ENCODE measurements around the gene PRSS22.
"Not testable (repeated sequence)": the region's sequence is repeated elsewhere in the genome, so short reads cannot be mapped to it uniquely, and the experiment has no call there.

The PRSS22 gene, protein sequence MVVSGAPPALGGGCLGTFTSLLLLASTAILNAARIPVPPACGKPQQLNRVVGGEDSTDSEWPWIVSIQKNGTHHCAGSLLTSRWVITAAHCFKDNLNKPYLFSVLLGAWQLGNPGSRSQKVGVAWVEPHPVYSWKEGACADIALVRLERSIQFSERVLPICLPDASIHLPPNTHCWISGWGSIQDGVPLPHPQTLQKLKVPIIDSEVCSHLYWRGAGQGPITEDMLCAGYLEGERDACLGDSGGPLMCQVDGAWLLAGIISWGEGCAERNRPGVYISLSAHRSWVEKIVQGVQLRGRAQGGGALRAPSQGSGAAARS
- 1.0 to 3.5 reads per million in 2 donors for total RNA-seq

DNA sequence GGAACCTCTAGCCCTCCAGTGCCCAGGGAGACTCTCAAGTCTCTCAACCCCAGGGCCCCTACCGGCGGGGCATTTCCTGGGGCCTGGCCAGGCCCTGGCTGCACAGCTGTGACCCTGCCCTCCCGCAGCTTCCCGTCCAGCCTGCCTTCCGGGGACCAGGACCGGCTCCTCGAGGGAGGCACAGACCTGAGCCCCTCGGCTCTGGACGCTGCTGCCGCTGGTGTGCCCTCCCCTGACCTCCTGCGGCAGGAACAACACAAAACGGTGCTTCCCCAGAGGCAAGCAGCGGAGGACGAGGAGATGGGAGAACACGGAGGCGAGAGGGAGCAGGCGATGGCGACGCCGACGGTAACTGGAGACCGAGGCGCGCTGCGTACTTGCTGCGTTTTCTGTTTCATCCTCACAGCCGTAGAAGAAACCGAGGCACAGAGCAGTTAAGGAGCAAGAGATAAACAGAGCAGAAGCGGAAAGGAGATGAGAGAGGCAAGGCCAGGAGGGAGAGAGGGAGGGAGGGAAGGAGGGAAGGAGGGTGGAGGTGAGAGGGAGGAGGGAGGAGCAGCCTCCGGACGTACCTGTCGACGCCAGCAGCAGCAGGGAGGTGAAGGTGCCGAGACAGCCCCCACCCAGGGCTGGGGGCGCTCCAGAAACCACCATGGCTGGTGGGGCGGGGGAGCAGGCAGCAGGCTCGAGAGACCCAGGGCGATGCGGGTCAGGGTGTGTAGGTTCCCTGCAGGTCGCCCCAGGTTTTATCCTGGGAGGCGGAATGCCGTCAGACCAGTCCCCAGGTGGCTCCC is at the start of gene PRSS22:
TSS of gene PRSS22 (minus strand) at position 720 of the 794 bp plus-strand sequence. CDS start at position 654, 66 bp downstream.
- no peak for DNase-seq

DNA sequence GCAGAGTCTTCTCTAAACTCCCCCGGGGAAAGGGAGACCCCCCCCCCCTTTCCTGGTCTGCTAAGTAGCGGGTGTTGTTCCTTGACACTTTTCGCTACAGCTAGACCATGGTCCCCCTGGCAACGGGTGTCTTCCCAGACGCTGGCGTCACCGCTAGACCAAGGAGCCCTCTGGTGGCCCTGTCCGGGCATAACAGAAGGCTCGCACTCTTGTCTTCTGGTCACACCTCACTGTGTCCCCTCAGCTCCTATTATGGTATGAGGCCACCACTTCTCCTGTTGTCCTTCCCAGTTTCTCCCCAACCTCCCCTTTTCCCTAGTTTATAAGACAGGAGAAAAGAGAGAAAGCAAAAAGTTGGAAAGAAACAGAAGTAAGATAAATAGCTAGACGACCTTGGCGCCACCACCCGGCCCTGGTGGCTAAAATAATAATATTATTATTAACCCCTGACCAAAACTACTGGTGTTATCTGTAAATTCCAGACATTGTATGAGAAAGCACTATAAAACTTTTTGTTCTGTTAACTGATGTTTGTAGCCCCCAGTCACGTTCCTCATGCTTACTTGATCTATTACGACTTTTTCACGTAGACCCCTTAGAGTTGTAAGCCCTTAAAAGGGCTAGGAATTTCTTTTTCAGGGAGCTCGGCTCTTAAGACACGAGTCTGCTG is 49.2 kb upstream of the PRSS22 start:
- DNase-seq: not testable (repeated sequence)

DNA sequence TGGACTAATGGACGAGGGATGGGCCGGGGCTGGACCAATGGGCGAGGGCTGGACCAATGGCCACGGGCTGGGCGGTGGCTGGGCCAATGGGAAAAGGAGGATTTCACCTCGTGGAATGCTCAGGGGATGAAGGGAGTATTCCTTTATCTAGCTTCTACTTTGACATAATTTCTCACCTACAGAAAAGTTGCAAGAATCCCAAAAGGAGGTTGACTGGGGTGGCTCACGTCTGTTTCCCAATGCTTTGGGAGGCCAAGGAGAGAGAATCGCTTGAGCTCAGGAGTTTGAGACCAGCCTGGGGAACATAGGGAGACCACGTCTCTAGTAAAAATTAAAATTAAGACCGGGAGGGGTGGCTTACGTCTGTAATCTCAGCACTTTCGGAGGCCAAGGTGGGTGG is 48.0 kb upstream of the PRSS22 start:
- no peak for DNase-seq

DNA sequence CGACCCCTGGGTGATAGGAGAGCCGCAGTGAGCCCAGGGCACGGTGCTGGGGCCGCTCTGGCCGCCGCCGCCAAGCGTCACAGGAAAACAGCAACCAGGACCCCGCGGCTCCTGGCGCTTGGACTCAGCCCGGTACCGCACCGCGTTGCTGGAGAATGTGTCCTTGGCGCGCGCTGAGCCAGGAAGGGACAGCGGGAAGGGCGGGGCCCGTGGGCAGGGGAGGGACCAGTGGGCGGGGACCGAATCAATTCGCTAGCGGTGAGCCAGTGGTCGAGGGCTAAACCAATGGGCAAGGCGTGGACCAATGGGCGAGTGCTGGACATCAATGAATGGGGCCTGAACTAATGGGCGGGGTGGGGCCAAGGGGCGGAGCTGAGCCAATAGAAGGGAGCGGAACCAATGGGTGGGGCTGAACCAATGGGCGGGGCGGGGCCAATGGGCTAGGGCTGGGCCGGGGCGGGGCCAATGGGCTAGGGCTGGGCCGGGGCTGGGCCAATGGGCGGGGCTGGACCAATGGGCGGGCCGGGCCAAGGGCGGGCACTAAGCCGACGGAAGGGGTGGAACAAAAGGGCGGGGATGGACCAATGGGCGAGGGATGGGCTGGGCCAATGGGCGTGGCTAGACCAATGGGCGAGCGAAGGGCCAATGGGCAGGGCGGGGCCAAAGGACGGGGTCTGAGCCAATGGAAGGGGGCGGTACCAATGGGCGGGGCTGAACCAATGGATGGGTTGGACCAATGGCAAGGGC is 47.4 kb upstream of the PRSS22 start:
- peak; percentile 82 for DNase-seq

DNA sequence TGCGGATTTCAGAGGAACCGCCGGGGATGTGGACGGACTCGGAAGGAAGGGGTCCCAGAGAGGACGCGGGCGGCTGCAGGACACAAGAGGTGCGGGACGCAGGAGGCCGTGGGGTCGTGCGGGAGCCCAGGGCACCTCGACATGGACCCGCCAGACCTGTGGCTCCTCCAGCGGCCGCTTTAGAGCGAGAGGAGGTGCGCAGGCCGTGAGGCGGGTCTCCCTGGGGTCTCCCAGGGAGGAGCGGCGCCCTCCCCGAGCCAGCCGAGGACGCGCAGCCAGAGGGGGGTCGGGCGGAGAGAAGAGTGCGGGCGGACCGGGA is 46.9 kb upstream of the PRSS22 start:
- DNase-seq: no peak

DNA sequence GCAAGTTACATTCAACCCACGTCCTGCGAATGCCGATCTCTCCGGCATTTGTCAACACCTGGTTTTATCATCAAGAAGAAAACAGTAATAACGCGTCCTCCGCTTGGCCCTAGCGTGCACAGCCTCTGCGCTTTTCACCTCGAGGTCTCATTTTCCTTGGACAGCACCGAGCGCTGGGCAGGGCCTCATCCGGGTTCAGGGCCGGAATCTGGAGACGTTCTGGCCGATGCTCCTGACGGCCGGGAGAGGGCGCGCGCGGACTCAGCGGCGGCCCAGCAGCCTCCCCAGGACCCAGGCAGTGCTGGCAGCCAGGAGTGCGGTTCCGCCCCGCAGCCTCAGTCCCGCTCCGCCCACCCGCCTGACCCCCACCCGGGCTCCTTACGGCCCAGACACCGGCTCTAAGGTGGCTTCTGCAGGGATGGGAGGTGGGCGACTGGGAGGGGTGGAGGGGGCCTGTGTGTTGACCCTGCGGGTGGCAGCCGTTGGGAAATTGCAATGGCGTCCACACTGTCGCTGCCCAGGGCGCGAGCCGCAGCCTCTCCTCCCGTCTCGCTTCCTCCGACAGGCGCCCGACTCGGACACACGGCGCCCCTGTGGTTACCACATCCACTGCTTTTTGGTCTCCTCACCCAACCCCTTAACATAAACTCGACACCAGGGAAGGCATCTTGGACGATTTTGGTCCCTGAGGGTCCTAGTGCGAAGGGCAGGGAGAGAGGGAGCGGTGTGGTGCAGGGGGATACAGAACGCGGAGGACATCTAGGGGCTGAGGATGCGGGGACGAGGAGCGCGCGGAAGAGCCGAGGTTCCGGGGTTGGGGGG is 46.3 kb upstream of the PRSS22 start:
- DNase-seq: peak; percentile 63

DNA sequence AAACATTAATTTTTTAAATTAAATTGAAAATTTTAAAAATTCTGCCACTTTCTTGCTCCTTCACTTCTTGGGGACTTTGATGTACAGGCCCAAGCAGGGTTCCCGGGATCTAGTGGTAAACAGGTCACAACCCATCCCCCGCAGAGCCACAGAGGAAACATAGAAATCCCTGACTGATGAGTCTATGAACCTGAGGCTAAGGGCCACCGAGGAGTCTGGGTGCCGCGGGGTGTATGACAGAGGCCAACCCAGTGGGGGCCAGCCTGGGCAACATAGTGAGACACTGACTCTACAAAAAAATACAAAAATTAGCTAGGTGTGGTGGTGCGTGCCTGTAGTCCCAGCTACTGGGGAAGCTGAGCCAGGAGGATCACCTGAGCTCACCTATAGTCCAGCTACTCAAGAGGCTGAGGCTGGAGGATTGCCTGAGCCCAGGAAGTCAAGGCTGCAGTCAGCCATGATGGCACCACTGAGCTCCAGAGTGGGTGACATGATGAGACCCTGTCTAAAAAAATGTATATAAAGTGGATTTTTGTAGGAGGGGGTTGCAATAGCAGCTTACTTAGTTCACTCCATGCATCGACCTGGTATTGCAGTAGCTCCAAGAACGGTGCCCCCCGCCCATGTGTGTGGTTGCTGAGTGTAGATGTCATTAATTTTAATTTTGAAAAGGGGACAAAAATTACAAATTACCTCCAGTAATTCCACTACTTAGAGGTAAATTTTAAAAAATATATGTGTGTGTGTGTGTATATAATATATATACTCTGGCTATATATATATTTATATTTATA is 44.6 kb upstream of the PRSS22 start:
- no peak for DNase-seq

DNA sequence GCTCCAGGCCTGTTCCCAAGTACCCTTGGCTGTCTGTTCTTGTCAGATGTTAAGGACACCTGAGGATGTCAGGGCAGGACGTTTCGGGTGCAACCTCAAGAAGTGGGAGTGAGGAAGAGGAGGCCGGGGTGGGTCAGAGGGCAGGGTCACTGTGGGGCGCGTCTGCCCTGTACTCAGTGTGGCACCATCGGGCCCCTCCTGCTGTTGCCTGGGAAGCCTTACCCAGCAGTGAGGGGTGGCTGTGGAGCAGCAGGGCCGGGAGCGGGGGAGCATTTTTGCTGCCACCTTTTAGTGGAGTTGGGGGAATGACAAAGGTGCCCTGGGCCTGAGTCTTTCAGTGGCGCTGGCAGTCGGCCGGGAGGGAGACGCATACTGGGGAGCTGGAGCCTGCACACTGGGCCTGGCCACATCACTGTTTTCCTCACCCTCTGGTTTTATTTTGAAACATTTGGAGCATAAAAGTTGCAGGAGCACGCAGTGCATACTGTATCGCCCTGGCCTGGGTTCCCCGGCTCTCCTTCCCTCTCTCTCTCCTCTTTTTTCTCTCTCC is 42.6 kb upstream of the PRSS22 start:
- DNase-seq: no peak

DNA sequence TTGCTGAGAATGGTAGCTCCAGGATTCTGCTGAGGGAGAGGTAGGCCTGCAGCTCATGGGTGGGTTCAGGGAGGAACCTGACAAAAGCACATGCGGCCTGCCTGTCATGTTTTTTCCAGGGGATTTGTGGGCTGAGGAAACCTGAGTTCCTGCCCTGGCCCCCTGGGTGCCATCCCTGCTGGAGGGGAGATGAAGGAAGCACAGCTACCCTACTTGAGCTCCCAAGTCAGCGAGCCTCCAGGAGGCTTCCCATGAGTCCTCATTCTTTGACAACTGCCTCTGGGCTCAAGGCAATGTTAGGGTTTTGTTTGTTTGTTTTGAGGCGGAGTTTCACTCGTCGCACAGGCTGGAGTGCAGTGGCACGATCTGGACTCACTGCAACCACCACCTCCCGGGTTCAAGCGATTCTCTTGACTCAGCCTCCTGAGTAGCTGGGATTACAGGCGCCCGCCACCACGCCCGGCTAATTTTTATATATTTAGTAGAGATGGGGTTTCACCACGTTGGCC is 41.6 kb upstream of the PRSS22 start:
- no peak for DNase-seq

DNA sequence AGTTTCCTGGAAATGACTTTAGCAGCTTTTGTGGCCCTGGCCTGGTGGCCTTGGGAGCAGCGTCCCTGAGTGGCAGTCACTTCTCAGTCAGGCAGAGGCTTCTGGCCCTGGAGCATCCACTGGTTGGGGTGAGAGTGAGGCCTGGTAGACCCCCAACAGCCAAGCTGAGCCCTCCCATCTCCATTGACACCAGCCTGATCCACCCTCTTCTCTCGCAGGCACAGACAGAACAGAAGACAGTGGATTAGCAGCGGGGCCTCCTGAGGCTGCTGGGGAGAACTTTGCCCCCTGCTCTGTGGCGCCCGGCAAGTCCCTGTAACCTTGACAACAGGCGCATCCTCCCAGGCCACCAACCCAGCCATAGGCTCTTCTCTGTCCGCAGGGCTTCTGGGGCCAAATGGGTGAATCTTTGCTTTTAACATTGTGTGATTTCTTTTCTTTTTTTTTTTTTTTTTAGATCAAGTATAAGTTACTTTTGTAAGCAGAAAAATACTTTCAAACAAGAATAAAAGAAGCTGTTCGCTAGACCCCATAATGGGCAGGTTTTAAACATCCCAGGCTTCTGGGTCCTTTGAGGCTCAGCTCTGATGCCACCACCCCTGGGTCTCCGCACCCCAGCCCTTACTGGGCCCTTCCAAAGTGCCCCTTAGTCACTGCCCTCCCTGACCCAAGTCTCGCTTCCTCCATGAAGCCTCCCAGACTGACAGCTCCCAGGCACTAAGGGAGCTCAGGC is 41.0 kb upstream of the PRSS22 start:
- DNase-seq: no peak

DNA sequence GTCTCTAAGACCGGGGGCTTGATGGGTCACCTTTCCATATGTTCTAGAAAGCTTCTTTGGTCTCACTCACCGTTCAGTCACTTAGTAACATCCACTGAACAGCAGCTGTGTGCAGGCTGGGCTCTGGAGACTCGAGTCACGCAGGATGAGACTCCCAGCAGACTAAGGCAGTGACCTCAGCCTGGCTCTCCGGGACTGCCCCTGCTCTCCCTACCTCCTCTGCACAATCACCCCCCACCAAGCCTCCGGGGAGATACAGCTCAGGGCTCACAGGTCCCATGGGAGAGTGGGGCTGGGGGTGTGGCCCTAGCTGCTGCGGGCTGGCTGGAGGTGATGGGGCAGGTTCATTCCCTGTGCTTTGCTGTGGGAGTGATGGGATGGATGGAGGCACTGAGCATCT is 39.1 kb upstream of the PRSS22 start:
- DNase-seq: no peak

DNA sequence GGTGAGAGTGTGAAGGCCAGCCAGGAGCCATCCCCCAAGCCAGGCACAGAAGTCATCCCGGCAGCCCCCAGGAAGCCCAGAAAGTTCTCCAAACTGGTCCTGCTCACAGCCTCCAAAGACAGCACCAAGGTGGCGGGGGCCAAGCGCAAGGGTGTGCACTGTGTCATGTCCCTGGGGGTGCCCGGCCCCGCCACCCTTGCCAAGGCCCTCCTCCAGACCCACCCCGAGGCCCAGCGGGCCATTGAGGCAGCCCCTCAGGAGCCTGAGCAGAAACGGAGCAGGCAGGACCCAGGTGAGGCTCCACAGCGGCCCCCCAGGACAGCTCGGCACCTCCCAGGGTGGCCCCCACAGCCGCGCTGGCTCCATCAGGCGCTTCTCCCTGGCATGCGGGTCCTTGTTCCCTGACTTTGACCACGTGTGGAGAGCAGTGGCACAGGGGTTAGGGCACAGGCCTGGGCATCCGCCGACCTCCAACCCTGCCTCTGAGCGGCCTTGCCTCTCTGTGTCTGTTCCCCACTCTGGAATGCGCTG is 38.6 kb upstream of the PRSS22 start:
- DNase-seq: no peak

DNA sequence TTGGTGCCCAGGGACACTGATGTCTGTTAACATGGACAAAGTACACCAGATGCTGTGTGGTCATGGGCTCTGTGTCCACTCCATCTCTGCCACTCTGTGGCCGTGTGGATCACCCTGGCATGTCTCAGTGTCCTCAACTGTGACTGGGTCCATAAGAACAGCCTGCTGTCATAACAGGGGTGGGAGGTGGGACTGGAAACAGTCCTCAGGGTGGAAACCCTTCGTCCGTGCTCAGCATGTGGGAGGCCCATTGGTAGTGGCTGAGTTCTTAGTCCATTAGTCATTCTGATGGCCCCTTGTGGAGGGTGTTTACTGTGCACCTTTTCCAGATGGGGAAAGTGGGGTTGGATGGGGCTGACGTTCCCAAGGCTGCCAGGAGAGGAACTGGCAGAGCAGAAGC is 37.8 kb upstream of the PRSS22 start:
- no peak for DNase-seq

DNA sequence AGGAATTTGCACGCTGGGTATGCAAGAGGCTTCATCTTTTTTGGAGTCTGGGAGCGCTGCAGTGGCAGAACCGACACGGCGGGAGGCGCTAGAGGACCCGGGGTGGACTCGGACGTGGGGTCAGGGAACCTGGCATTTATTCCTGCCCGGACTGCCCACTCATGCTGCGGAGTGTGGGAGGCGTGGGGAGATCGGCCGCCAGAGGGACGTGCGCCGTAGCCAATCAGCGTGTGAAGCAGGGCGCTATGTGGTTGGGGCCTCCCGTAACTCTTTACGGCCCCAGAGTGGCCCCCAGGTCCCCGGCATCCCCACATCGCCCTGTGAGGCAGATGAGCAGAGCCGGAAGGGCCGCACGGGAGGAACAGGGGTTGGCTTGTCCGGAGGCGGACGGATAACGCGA is 36.3 kb upstream of the PRSS22 start:
- DNase-seq: no peak

DNA sequence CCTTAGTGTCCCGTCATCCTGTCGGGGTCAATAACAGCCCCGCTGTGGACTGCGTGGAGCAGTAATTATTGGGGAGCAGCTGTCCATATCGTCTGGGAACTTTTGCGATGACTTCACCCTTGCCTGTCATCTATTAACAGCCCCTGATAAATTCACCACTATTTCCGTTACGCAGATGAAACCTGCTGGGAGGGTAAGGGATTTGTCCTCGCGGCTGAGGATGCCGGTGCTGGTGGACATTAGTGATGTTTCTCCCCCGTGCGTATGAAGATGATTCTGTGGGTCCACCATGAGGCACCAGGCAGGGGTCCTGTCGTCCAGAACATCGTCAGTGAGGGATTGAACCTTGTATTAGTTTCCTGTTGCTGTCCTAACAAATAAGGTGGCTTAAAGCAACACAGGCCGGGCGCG is 26.1 kb upstream of the PRSS22 start:
- no peak for DNase-seq

DNA sequence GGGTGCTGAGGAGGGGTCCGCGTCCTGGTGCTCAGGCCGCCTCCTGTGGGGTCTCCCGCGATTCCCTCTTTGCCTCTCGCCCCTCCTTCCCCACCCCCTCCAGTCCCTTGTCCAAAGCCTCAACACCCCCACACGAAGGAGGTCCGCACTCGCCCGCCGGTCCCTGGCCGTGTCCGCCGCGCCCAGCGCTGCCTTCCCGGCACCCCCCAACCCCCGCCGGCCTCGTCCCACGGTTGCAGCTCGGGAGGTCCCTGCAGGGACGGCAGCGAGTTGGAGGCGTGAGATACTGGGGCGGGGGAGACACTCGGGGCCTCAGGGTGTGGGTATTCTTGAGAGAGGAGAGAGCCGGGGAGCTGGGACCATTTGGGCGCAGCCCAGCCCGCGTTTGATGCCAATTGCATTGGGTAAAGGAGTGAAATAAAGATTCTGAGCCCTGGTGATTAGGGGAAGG is 25.5 kb upstream of the PRSS22 start:
- no peak for DNase-seq

DNA sequence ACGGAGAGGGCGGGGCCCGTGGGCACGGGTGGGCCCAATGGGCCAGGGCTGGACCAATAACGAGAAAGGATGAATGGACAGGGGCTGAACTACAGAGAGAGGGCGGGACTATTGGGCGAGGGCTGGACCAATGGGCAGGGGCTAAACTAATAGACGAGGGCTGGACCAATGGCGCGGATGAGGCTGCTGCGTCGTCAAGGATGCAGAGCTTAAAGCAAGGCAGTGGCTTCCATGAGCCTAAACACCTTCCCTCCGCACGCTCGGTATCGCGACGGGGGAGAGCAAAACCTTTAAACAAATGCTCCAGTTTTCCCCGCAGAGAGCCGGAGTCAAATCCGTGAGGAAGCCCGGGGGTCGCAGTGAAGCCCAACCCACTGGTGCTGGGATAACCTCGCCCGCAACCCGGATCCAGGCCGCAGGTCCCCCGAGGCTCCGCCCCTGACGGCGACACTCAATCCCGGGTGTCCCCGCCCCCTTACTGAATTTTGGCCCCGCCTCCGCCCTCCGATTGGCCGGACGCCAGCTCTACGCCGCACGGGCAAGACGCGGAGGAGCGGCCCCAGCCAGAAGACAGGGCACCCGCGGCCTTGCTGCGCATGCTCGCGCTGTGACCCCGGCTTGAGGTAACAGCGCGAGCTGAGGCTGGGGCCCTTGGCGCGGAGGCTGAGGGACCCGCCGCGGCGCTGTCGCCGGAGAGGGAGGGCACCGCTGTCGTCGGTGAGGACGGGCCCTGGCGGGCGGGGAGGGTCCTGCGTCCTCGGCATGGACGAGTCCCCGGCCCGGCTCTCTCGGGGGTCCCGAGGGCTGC is 24.9 kb upstream of the PRSS22 start, which contains the start of gene FLYWCH2:
TSS of gene FLYWCH2 (plus strand) at position 566 of the 808 bp plus-strand sequence. CDS start 13,235 bp downstream, outside the sequence.
- DNase-seq: peak; percentile 99
